Liver (tissue), 3 donors: ENCODE measurements around the gene DNPH1.

ENCODE experiments used
- CTCF ChIP-seq: fragments of 150-350 bp; IDR thresholded peaks from 2 replicates; pipeline ENCODE4 v1.5.1; 2017; ENCODE audit warnings: improper control_type of control experiment, low read depth, low read length; ENCODE audit not compliant: missing input control
- FOXA1 ChIP-seq: IDR thresholded peaks from 2 replicates; pipeline ENCODE4 v1.6.1; 2016; ENCODE audit warnings: antibody characterized with exemption
- GABPA ChIP-seq, 2 donors: IDR thresholded peaks in 1 of 2; conservative IDR thresholded peaks in 1 of 2; 2 replicates each; pipeline ENCODE4 v1.6.1; 2016; ENCODE audit warnings: antibody characterized with exemption in 2 of 2, mild to moderate bottlenecking in 1 of 2, moderate library complexity in 1 of 2
- JUND ChIP-seq, 2 donors: IDR thresholded peaks; 2 replicates each; pipeline ENCODE4 v1.6.1; 2016; ENCODE audit warnings: antibody characterized with exemption in 2 of 2
- MAX ChIP-seq: IDR thresholded peaks from 2 replicates; pipeline ENCODE4 v1.6.1; 2016; ENCODE audit warnings: antibody characterized with exemption
- RAD21 ChIP-seq, 2 donors: IDR thresholded peaks; 2 replicates each; pipeline ENCODE4 v1.6.1; 2016; ENCODE audit warnings: antibody characterized with exemption in 2 of 2, mild to moderate bottlenecking in 2 of 2
- REST ChIP-seq: IDR thresholded peaks from 2 replicates; pipeline ENCODE4 v1.6.1; 2016; ENCODE audit warnings: antibody characterized with exemption, mild to moderate bottlenecking
- RXRA ChIP-seq, 2 donors: IDR thresholded peaks; 2 replicates each; pipeline ENCODE4 v1.6.1; 2017 to 2018; ENCODE audit warnings: antibody characterized with exemption in 2 of 2, mild to moderate bottlenecking in 1 of 2
- SP1 ChIP-seq: IDR thresholded peaks from 2 replicates; pipeline ENCODE4 v1.6.1; 2018; ENCODE audit warnings: antibody characterized with exemption, mild to moderate bottlenecking
- TAF1 ChIP-seq: conservative IDR thresholded peaks from 2 replicates; pipeline ENCODE4 v1.6.1; 2016; ENCODE audit warnings: antibody characterized with exemption, mild to moderate bottlenecking
- YY1 ChIP-seq: IDR thresholded peaks from 2 replicates; pipeline ENCODE4 v1.6.1; 2016; ENCODE audit warnings: antibody characterized with exemption, mild to moderate bottlenecking
- ZBTB33 ChIP-seq: IDR thresholded peaks from 2 replicates; pipeline ENCODE4 v1.6.1; 2016; ENCODE audit warnings: antibody characterized with exemption
- donor health status: healthy.
- donor health status: healthy.

GRCh38 chr6:43196337-43196736 is 32.9 kb downstream of the DNPH1 start:
- TF ChIP-seq CTCF (no peak), RAD21 (IDR thresholded peaks at IDR 0.05) (no peak), GABPA (IDR thresholded peaks at IDR 0.05 in 1 of 2, conservative IDR thresholded peaks at IDR 0.05 in 1 of 2) (no peak), FOXA1 (no peak), MAX (no peak), SP1 (no peak), JUND (IDR thresholded peaks at IDR 0.05) (no peak), ZBTB33 (no peak), RXRA (IDR thresholded peaks at IDR 0.05) (no peak), REST (no peak), TAF1 (no peak), YY1 (no peak)
